ENCODE data around the gene PNISR. TPM values are rescaled to one million over a fixed set of nuclear protein-coding genes. Genes with fewer than 3 reads are reported as not detected.

Gene PNISR
- total RNA-seq, 4 donors from 2014 or later: 141 to 486 (median 204) TPM

- no peak for DNase-seq
- peaks cover 0 to 8% (median 0%) of the 10 kb centered on the region in 4 donors for H3K4me1 ChIP-seq
- no peaks in the 10 kb centered on the region for H3K36me3 ChIP-seq
- peaks cover 0 to 8% of the 10 kb centered on the region in 2 donors for H3K27me3 ChIP-seq
- no peak for TF ChIP-seq POLR2A (IDR thresholded peaks at IDR 0.05)
- TF ChIP-seq CTCF (IDR thresholded peaks at IDR 0.05): peak in 2 of 6 experiments; percentile 2 to 15
- no peaks in the 10 kb centered on the region for H3K9me3 ChIP-seq
- peak within 1 kb of the TSS in 2 of 4 donors; percentile 39 to 79 for H3K27ac ChIP-seq
- H3K4me3 ChIP-seq: peak within 1 kb of the TSS; percentile 32 to 72 (median 48)
Observed at GRCh38 chr6:99349171-99350141, 75.7 kb downstream of the PNISR start, which contains the start of gene FAXC. FAXC (minus strand) TSS chr6:99349674; CDS start chr6:99349372, 302 bp downstream.

DNA sequence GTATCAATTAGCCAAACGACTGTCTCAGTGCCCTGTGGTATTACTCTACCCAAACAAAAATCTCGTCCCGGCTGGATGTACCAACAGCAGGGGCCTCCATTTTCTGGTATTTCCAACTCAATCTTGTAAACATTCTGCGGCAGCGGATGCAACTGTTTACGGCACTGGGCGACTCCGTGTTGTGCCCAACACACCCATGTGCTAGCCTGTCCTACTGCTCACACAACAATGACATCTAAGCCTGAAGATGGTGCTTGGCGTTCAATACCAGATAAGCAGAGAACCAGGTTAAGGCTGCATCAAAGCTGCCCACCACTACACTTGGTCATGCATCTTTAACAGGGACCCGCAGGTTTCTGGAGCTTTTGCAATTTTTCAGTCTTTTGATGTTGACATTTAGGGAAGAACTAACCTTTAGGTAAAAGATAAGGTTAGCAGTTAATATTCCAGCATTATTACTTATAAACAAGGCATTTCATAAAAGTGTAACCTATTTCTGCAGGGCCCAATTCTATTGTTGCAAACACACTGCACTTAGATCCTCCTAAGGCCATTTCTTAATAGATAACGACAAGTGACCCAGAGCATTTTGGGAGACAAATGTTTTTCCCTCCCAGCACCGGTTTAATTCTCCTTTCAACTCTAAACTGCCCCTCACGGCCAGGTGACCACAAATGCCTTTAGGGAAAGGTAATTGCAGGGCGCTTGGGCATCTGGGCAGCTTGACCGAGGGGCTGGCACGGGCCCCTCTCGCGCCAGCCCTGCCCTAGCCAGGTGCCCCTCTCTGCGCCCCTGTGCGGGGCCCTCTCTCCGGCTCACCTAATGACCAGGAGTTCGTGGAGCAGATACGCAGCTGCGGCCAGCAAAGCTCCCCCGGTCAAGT is 76.6 kb downstream of the PNISR start:
- peak overlapping the region in 1 of 4 donors; percentile 79 for H3K27ac ChIP-seq
- TF ChIP-seq CTCF (IDR thresholded peaks at IDR 0.05) (no peak), POLR2A (IDR thresholded peaks at IDR 0.05) (no peak)
- H3K36me3 ChIP-seq: no peaks in the 10 kb centered on the region
- H3K9me3 ChIP-seq: no peaks in the 10 kb centered on the region
- H3K4me1 ChIP-seq: peaks cover 0 to 8% (median 0%) of the 10 kb centered on the region in 4 donors
- no peak for DNase-seq
- peaks cover 0 to 8% of the 10 kb centered on the region in 2 donors for H3K27me3 ChIP-seq
- peak overlapping the region in 2 of 4 donors; percentile 57 to 72 for H3K4me3 ChIP-seq

Other genes with a start within 250 kb of the PNISR start
- gene FAXC, start 75.6 kb downstream of the PNISR start, total RNA-seq: 1 to 10 TPM in 3 of 4 donors, under 1 TPM in 1; under 0.01 to 6.6 (median 2.1) TPM
- gene COQ3, start 31.1 kb downstream of the PNISR start, total RNA-seq: 1 to 10 TPM in 2 of 4 donors, under 1 TPM in 1, not detected in 1; 0.95 to 7.2 (median 1.7) TPM
- gene USP45, start 90.1 kb upstream of the PNISR start, total RNA-seq: 100 to 1,000 TPM in 1 of 4 donors, 10 to 100 TPM in 3; 21.7 to 104 (median 28.7) TPM
- 10 to 100 TPM; 35.8 to 45.5 (median 40.9) TPM for gene CCNC, start 143.4 kb upstream of the PNISR start, total RNA-seq
- gene PRDM13, start 181.5 kb upstream of the PNISR start, total RNA-seq: not detected

All from Peyer's patch (tissue), 4 donors.